Stimulated activated effector memory CD8-positive, alpha-beta T cell treated with anti-CD3 and anti-CD28 coated beads, Interleukin-12 subunit alpha, Interleukin-12 subunit beta, amount 100 ng/mL, for 72 hours (primary cell): Measurements from ENCODE around the gene CDC14B.

Experiments used
- ATAC-seq: fragments of 150-1000 bp; cut with Tn5 transposase; 2 replicates; pipeline ENCODE4 v1.10.0; 2021
- DNase-seq, 2 donors: peaks; one replicate each; pipeline ENCODE4 v3.0.0; 2021 to 2022; ENCODE audit warnings: low spot score in 2 of 2
- H3K27ac Mint-ChIP-seq: one replicate; pipeline ENCODE4 v1.8.0; 2022; ENCODE audit warnings: mild to moderate bottlenecking, mixed read lengths
- H3K36me3 Mint-ChIP-seq: one replicate; pipeline ENCODE4 v1.8.0; 2022; ENCODE audit warnings: mild to moderate bottlenecking, mixed read lengths
- H3K4me1 Mint-ChIP-seq: one replicate; pipeline ENCODE4 v1.8.0; 2022; ENCODE audit warnings: mixed read lengths
- H3K4me3 Mint-ChIP-seq: one replicate; pipeline ENCODE4 v1.8.0; 2022; ENCODE audit warnings: mild to moderate bottlenecking, mixed read lengths
- H3K9me3 Mint-ChIP-seq: one replicate; pipeline ENCODE4 v1.8.0; 2022; ENCODE audit warnings: mixed read lengths

Gene CDC14B

GRCh38 chr9:96574931-96575351 is 44.7 kb downstream of the CDC14B start:
- ATAC-seq (no peak), DNase-seq (no peak)
- no peak overlapping the region for H3K27ac Mint-ChIP-seq
- H3K36me3 Mint-ChIP-seq: no peaks in the 10 kb centered on the region
- no peaks in the 10 kb centered on the region for H3K4me1 Mint-ChIP-seq
- H3K9me3 Mint-ChIP-seq: no peaks in the 10 kb centered on the region
- H3K4me3 Mint-ChIP-seq: no peak overlapping the region

- Mint-ChIP-seq H3K36me3 (no peaks in the 10 kb centered on the region), H3K4me3 (no peak overlapping the region), H3K4me1 (no peaks in the 10 kb centered on the region), H3K9me3 (no peaks in the 10 kb centered on the region), H3K27ac (no peak overlapping the region)
- ATAC-seq (no peak), DNase-seq (no peak)
These were observed 45.2 kb downstream of the CDC14B start for GRCh38 chr9:96574455-96574854.

GRCh38 chr9:96567203-96567700 is 52.4 kb downstream of the CDC14B start:
- peaks cover 6% of the 10 kb centered on the region for H3K36me3 Mint-ChIP-seq
- ATAC-seq (peak; percentile 61), DNase-seq (no peak)
- H3K9me3 Mint-ChIP-seq: no peaks in the 10 kb centered on the region
- H3K27ac Mint-ChIP-seq: peak overlapping the region; percentile 88
- H3K4me3 Mint-ChIP-seq: peak overlapping the region; percentile 82
- peaks cover 20% of the 10 kb centered on the region for H3K4me1 Mint-ChIP-seq

- Mint-ChIP-seq H3K4me3 (peak overlapping the region; percentile 82), H3K9me3 (no peaks in the 10 kb centered on the region), H3K36me3 (peaks cover 6% of the 10 kb centered on the region), H3K4me1 (peaks cover 20% of the 10 kb centered on the region), H3K27ac (peak overlapping the region; percentile 88)
- DNase-seq: peak; percentile 66 to 90
- peak; percentile 90 for ATAC-seq
These were observed 53.0 kb downstream of the CDC14B start for GRCh38 chr9:96566498-96567202.

GRCh38 chr9:96565671-96566497 is 53.8 kb downstream of the CDC14B start:
- H3K4me1 Mint-ChIP-seq: peaks cover 20% of the 10 kb centered on the region
- peak overlapping the region; percentile 82 for H3K4me3 Mint-ChIP-seq
- H3K36me3 Mint-ChIP-seq: peaks cover 6% of the 10 kb centered on the region
- DNase-seq: no peak
- no peaks in the 10 kb centered on the region for H3K9me3 Mint-ChIP-seq
- peak; percentile 41 for ATAC-seq
- peak overlapping the region; percentile 88 for H3K27ac Mint-ChIP-seq

- peak overlapping the region; percentile 82 for H3K4me3 Mint-ChIP-seq
- no peak for ATAC-seq
These were observed 55.4 kb downstream of the CDC14B start for GRCh38 chr9:96564217-96564616.

GRCh38 chr9:96559339-96559943 is 60.2 kb downstream of the CDC14B start:
- DNase-seq (no peak), ATAC-seq (no peak)
- Mint-ChIP-seq H3K4me1 (peaks cover 13% of the 10 kb centered on the region), H3K36me3 (peaks cover 12% of the 10 kb centered on the region), H3K9me3 (no peaks in the 10 kb centered on the region), H3K4me3 (no peak overlapping the region), H3K27ac (no peak overlapping the region)

More at GRCh38 chr9:96564217-96564616, 55.4 kb downstream of the CDC14B start:
- H3K27ac Mint-ChIP-seq: no peak overlapping the region
- H3K4me1 Mint-ChIP-seq: peaks cover 20% of the 10 kb centered on the region
- H3K36me3 Mint-ChIP-seq: peaks cover 12% of the 10 kb centered on the region
- no peaks in the 10 kb centered on the region for H3K9me3 Mint-ChIP-seq
- DNase-seq: no peak

GRCh38 chr9:96557921-96558320 is 61.7 kb downstream of the CDC14B start:
- Mint-ChIP-seq H3K27ac (no peak overlapping the region), H3K4me3 (no peak overlapping the region), H3K9me3 (no peaks in the 10 kb centered on the region), H3K4me1 (peaks cover 21% of the 10 kb centered on the region), H3K36me3 (peaks cover 6% of the 10 kb centered on the region)
- ATAC-seq: no peak
- DNase-seq: no peak

GRCh38 chr9:96556701-96557461 is 62.8 kb downstream of the CDC14B start:
- DNase-seq: no peak
- H3K4me3 Mint-ChIP-seq: no peak overlapping the region
- no peak overlapping the region for H3K27ac Mint-ChIP-seq
- H3K4me1 Mint-ChIP-seq: peaks cover 27% of the 10 kb centered on the region
- ATAC-seq: no peak
- H3K9me3 Mint-ChIP-seq: no peaks in the 10 kb centered on the region
- H3K36me3 Mint-ChIP-seq: peaks cover 6% of the 10 kb centered on the region

- peak overlapping the region; percentile 32 for H3K27ac Mint-ChIP-seq
- H3K9me3 Mint-ChIP-seq: no peaks in the 10 kb centered on the region
- no peak for DNase-seq
- peaks cover 27% of the 10 kb centered on the region for H3K4me1 Mint-ChIP-seq
- no peak for ATAC-seq
- H3K4me3 Mint-ChIP-seq: no peak overlapping the region
- peaks cover 6% of the 10 kb centered on the region for H3K36me3 Mint-ChIP-seq
These were observed 63.9 kb downstream of the CDC14B start for GRCh38 chr9:96555567-96556386.

- peak overlapping the region; percentile 32 for H3K27ac Mint-ChIP-seq
- no peak for DNase-seq
- ATAC-seq: no peak
These were observed 64.7 kb downstream of the CDC14B start for GRCh38 chr9:96554801-96555566.

GRCh38 chr9:96554326-96554725 is 65.3 kb downstream of the CDC14B start:
- H3K9me3 Mint-ChIP-seq: no peaks in the 10 kb centered on the region
- H3K4me1 Mint-ChIP-seq: peaks cover 27% of the 10 kb centered on the region
- no peak for DNase-seq
- H3K27ac Mint-ChIP-seq: no peak overlapping the region
- no peak for ATAC-seq
- no peaks in the 10 kb centered on the region for H3K36me3 Mint-ChIP-seq
- H3K4me3 Mint-ChIP-seq: peak overlapping the region; percentile 22

More at GRCh38 chr9:96554801-96555566, 64.7 kb downstream of the CDC14B start:
- Mint-ChIP-seq H3K4me3 (no peak overlapping the region), H3K36me3 (no peaks in the 10 kb centered on the region), H3K4me1 (peaks cover 27% of the 10 kb centered on the region), H3K9me3 (no peaks in the 10 kb centered on the region)

GRCh38 chr9:96553070-96553469 is 66.6 kb downstream of the CDC14B start:
- Mint-ChIP-seq H3K4me1 (peaks cover 27% of the 10 kb centered on the region), H3K9me3 (no peaks in the 10 kb centered on the region), H3K36me3 (no peaks in the 10 kb centered on the region), H3K27ac (peak overlapping the region; percentile 10), H3K4me3 (peak overlapping the region; percentile 22)
- DNase-seq: no peak
- peak; percentile 46 for ATAC-seq
